Measurements from ENCODE around the gene DDX24.

Gene DDX24

GRCh38 chr14:94080621-94081385 is at the start of gene DDX24, which contains the start of gene IFI27L1:
Gene DDX24 (minus strand): TSS chr14:94081202. CDS start chr14:94079742, 1,460 bp downstream.
Gene IFI27L1 (plus strand): TSS chr14:94081310. CDS start chr14:94096938, 15,628 bp downstream.
- DNase-seq, result peak; percentile 79

- DNase-seq, result peak; percentile 33
These were observed 48.9 kb upstream of the DDX24 start for GRCh38 chr14:94129758-94130414.

GRCh38 chr14:94129111-94129757 is 48.2 kb upstream of the DDX24 start, which contains the start of gene IFI27L2:
Gene IFI27L2 (minus strand): TSS chr14:94129604. CDS start chr14:94129564, 40 bp downstream.
- DNase-seq, result peak; percentile 61

GRCh38 chr14:94128216-94128839 is 47.3 kb upstream of the DDX24 start:
- no peak for DNase-seq

- DNase-seq, result no peak
These were observed 46.3 kb upstream of the DDX24 start for GRCh38 chr14:94127330-94127729.

GRCh38 chr14:94126800-94127199 is 45.8 kb upstream of the DDX24 start:
- DNase-seq, result no peak

GRCh38 chr14:94126419-94126677 is 45.3 kb upstream of the DDX24 start:
- no peak for DNase-seq

- no peak for DNase-seq
These were observed 44.8 kb upstream of the DDX24 start for GRCh38 chr14:94125659-94126418.

- DNase-seq, result no peak
These were observed 43.8 kb upstream of the DDX24 start for GRCh38 chr14:94124582-94125377.

GRCh38 chr14:94123868-94124267 is 42.9 kb upstream of the DDX24 start:
- DNase-seq, result no peak

- no peak for DNase-seq
These were observed 42.3 kb upstream of the DDX24 start for GRCh38 chr14:94123296-94123695.

- DNase-seq, result no peak
These were observed 41.4 kb upstream of the DDX24 start for GRCh38 chr14:94122438-94122837.

- DNase-seq, result no peak
These were observed 40.5 kb upstream of the DDX24 start for GRCh38 chr14:94121485-94121884.

- DNase-seq, result no peak
These were observed 39.8 kb upstream of the DDX24 start for GRCh38 chr14:94120667-94121340.

- DNase-seq, result no peak
These were observed 38.1 kb upstream of the DDX24 start for GRCh38 chr14:94119071-94119470.

GRCh38 chr14:94117856-94118255 is 36.9 kb upstream of the DDX24 start:
- DNase-seq, result no peak

GRCh38 chr14:94116701-94117100 is 35.7 kb upstream of the DDX24 start:
- DNase-seq, result no peak

GRCh38 chr14:94115631-94116030 is 34.6 kb upstream of the DDX24 start:
- DNase-seq, result no peak

GRCh38 chr14:94115058-94115591 is 34.1 kb upstream of the DDX24 start:
- DNase-seq, result no peak

GRCh38 chr14:94114589-94115057 is 33.6 kb upstream of the DDX24 start:
- no peak for DNase-seq
